Panc1 (cell line): ENCODE measurements around the gene MRPS16. TPM values are rescaled to one million over a fixed set of nuclear protein-coding genes. Genes with fewer than 3 reads are reported as not detected.

Experiments
- ATAC-seq: fragments of 200-7000 bp; cut with Tn5 transposase; 2 replicates; pipeline ENCODE4 v1.9.1; 2020; ENCODE audit warnings: mild to moderate bottlenecking, moderate library complexity
- BruUV-seq: library from RNA; stranded (reverse); fragments of 400-500 nt; replicated peaks from 2 replicates; lab custom pipeline; 2021; lab: Mats Ljungman, UMichigan
- CTCF ChIA-PET: fragments of 300-600 bp; sonication (Branson Sonifier 250); formaldehyde crosslinking; loops from one replicate; lab custom pipeline; 2022; ENCODE audit warnings: antibody characterized with exemption; lab: Charles Lee
- POLR2A ChIA-PET: fragments of 300-600 bp; sonication (Branson Sonifier 250); formaldehyde crosslinking; loops from one replicate; lab custom pipeline; 2022; ENCODE audit warnings: antibody characterized with exemption; lab: Charles Lee
- DNase-seq: peaks from one replicate; pipeline ENCODE4 v3.0.0-alpha.2; 2010; ENCODE audit warnings: low read depth, low spot score
- H3K27ac ChIP-seq: 2 replicates; pipeline ENCODE4 v1.5.1; 2011; ENCODE audit warnings: mild to moderate bottlenecking, low read length, inconsistent platforms
- H3K27me3 ChIP-seq: fragments of 200-500 bp; sonication (Bioruptor generic); 2 replicates; pipeline ENCODE4 v1.6.0; 2014; ENCODE audit warnings: low read length, inconsistent platforms; ENCODE audit not compliant: control insufficient read depth, insufficient read depth
- H3K36me3 ChIP-seq: fragments of 200-500 bp; sonication (Bioruptor generic); 2 replicates; pipeline ENCODE4 v1.5.1; 2014; ENCODE audit warnings: inconsistent platforms, mild to moderate bottlenecking, low read length, moderate library complexity; ENCODE audit not compliant: control insufficient read depth, insufficient read depth
- H3K4me1 ChIP-seq: 2 replicates; pipeline ENCODE4 v1.5.1; 2011; ENCODE audit warnings: inconsistent platforms, mild to moderate bottlenecking, low read length, moderate library complexity; ENCODE audit not compliant: control insufficient read depth, insufficient read depth
- H3K4me3 ChIP-seq, 2 experiments: 2 replicates each; pipeline ENCODE4 v1.5.1; 2011 to 2012; ENCODE audit warnings: low read depth in 2 of 2, low read length in 2 of 2, mild to moderate bottlenecking in 2 of 2, inconsistent platforms in 1 of 2, moderate library complexity in 1 of 2
- H3K9me3 ChIP-seq: fragments of 200-500 bp; sonication (Bioruptor generic); 2 replicates; pipeline ENCODE4 v1.5.1; 2014; ENCODE audit warnings: low read depth, mild to moderate bottlenecking, inconsistent platforms, low read length, moderate library complexity; ENCODE audit not compliant: control insufficient read depth, insufficient read depth
- CTCF ChIP-seq: fragments of 450-650 bp; IDR thresholded peaks from 2 replicates; pipeline ENCODE4 v1.5.1; 2017; ENCODE audit warnings: mild to moderate bottlenecking
- POLR2AphosphoS5 ChIP-seq: IDR thresholded peaks from 2 replicates; pipeline ENCODE4 v1.6.1; 2012; ENCODE audit warnings: mild to moderate bottlenecking, low read depth, low read length, moderate library complexity
- REST ChIP-seq, 2 experiments: IDR thresholded peaks; 2 replicates each; pipeline ENCODE4 v1.6.1; 2011 to 2012; ENCODE audit warnings: low read depth in 2 of 2, control low read depth in 1 of 2, low read length in 1 of 2, mild to moderate bottlenecking in 1 of 2, moderate library complexity in 1 of 2; ENCODE audit not compliant: insufficient read depth in 1 of 2
- SIN3A ChIP-seq: IDR thresholded peaks from 2 replicates; pipeline ENCODE4 v1.6.1; 2012; ENCODE audit warnings: low read depth, mild to moderate bottlenecking, low read length, moderate library complexity, borderline replicate concordance; ENCODE audit not compliant: insufficient read depth
- TCF7L2 ChIP-seq: IDR thresholded peaks from 2 replicates; pipeline ENCODE4 v1.6.1; 2011; ENCODE audit warnings: mild to moderate bottlenecking, low read depth, low read length, inconsistent platforms
- in situ Hi-C: cut with HindIII; loops from 2 replicates; pipeline ENCODE4 v1.10.0; 2016; ENCODE audit warnings: low sequenced_read_pairs, low pct_unique_long_range_greater_than_20kb
- intact Hi-C: fragments of 100-400 bp; cut with micrococcal nuclease; formaldehyde crosslinking; loops from one replicate; pipeline ENCODE4 v1.10.0; 2022; ENCODE audit not compliant: unreplicated experiment
- total RNA-seq: library from RNA; stranded (reverse); gene quantifications from one replicate; pipeline ENCODE4 v1.2.1, GENCODE V29; 2021; ENCODE audit not compliant: unreplicated experiment

Gene MRPS16
- total RNA-seq, 1 experiment from 2014 or later, result 199 TPM

- Histone ChIP-seq H3K36me3 (no peaks in the 10 kb centered on the region), H3K9me3 (no peaks in the 10 kb centered on the region), H3K4me3 (no peak overlapping the region), H3K27me3 (no peaks in the 10 kb centered on the region), H3K4me1 (no peaks in the 10 kb centered on the region), H3K27ac (no peak overlapping the region)
- ATAC-seq (no peak), DNase-seq (no peak)
- intact Hi-C loops (no loop called here), in situ Hi-C loops (no loop called here)
- BruUV-seq, result no TSS peak
- ChIA-PET CTCF (no interaction called here), POLR2A (no interaction called here)
- TF ChIP-seq REST (IDR thresholded peaks at IDR 0.05; ENCODE audit: insufficient read depth in 1 of 2, low read depth in 2 of 2, low read length in 1 of 2), result no peak
- no peak for TF ChIP-seq POLR2AphosphoS5
- no peak for TF ChIP-seq TCF7L2
- TF ChIP-seq SIN3A, result no peak
- no peak for TF ChIP-seq CTCF
Observed at GRCh38 chr10:73215749-73216148, 36.7 kb downstream of the MRPS16 start.

- Histone ChIP-seq H3K27ac (no peak overlapping the region), H3K9me3 (no peaks in the 10 kb centered on the region), H3K36me3 (no peaks in the 10 kb centered on the region), H3K4me3 (no peak overlapping the region), H3K27me3 (no peaks in the 10 kb centered on the region), H3K4me1 (no peaks in the 10 kb centered on the region)
- no peak for ATAC-seq
- BruUV-seq, result no TSS peak
- TF ChIP-seq REST (IDR thresholded peaks at IDR 0.05; ENCODE audit: insufficient read depth in 1 of 2, low read depth in 2 of 2, low read length in 1 of 2), result no peak
- TF ChIP-seq POLR2AphosphoS5, result no peak
- TF ChIP-seq SIN3A, result no peak
- TF ChIP-seq CTCF, result no peak
- TF ChIP-seq TCF7L2, result no peak
- ChIA-PET CTCF (no interaction called here), POLR2A (interaction anchor here (0.7 kb wide), 1 partner anchor 206 kb away, joined by 3 read pairs; no protein-coding TSS in a partner anchor)
- no peak for DNase-seq
- in situ Hi-C loops (no loop called here), intact Hi-C loops (no loop called here)
Observed at GRCh38 chr10:73211106-73211811, 41.2 kb downstream of the MRPS16 start.
